GM21786 (cell line): ENCODE measurements around the gene DLK1.

Experiments
- ATAC-seq: cut with Tn5 transposase; IDR thresholded peaks from one replicate; pipeline ENCODE4 v1.9.1; 2021; ENCODE audit not compliant: unreplicated experiment

The DLK1 gene

DNA sequence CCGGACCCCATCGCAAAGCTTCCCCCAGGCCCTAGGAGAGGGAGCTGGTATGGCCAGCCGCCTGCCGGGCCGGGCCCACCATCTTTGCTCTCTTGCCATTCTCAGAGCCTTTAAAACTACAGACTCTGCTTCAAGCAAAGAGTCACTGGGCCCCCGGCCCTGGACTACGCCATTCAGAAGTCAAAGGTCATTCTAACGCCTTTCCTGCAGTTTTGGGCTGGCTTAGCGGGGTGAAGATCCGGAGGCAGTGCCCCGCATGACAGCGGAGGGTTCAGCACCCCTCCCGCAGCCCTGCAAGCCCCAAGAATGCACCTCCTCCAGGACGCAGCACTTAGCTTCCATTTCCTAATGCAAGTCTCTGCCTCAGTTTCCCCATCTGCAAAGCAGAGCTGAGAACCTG, 61.0 kb downstream of the DLK1 start:
- no peak for ATAC-seq
